ENCODE results near the gene SEMA6A. TPM values are rescaled to one million over a fixed set of nuclear protein-coding genes. Genes with fewer than 3 reads are reported as not detected.

The SEMA6A gene
- total and polyA plus RNA-seq, 2 of the 13 experiments (the other 11 are each of a cell fraction or from before 2014, with no cell fraction given) = 5.1 to 6.5 TPM

- TF ChIP-seq FOXA1 (IDR thresholded peaks at IDR 0.05) (no peak), FOXA1 (CRISPR knock-in tag; IDR thresholded peaks at IDR 0.05) (no peak)
These were observed 10.3 kb downstream of the SEMA6A start (continued) for GRCh38 chr5:116564312-116564711.

DNA sequence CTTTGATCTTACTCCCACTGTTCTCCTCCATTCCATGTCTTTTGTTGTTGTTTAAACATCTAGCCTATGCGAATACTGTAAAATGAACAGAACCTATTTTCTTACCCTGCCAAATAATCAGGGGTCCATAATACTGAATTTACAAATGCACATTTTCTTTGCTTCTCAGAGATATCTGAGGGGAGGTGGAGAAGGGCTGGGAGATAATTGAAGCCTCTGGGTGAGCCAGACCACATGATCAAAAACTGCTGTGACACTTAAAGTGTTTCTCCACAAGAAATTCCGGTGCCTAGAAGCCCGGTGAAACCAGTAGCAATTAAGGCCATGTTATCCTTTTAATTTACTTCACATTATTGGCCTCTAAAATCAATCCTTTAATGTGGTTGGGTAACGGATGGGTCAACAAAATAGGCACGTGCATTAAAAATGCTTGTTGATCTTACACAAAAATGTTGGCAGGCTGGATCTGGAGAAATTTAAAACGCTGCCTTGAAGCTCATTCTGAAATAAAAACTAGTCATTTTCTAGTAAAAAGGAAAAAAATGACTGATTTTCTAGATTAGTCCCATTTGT is 10.8 kb downstream of the SEMA6A start:
- intact Hi-C loops (cut with micrococcal nuclease; ENCODE audit: unreplicated experiment) = no loop called here
- BruUV-seq (replicated peaks) = no TSS peak
- ChIA-PET POLR2A (no interaction called here), CTCF (ENCODE audit: low intra/inter-chr PET ratio, low total read pairs) (no interaction called here)
- FAIRE-seq (no peak), DNase-seq (ENCODE audit: low spot score) (no peak), ATAC-seq (no peak)
- no peaks in the 10 kb centered on the region; the same call in 1 of the 2 replicates for H4K20me1 ChIP-seq (ENCODE audit: insufficient read depth, low read length)
- no peaks in the 10 kb centered on the region for H3K9me3 ChIP-seq (ENCODE audit: low read length)
- peaks cover 31% of the 10 kb centered on the region for H3K4me1 ChIP-seq (ENCODE audit: insufficient read depth, low read length)
- no peak overlapping the region for H3K27ac ChIP-seq (ENCODE audit: extremely low read length, insufficient read depth, low read length)
- H3K79me2 ChIP-seq (ENCODE audit: insufficient read depth, low read length) = peaks cover 82% of the 10 kb centered on the region
- H2AFZ ChIP-seq (ENCODE audit: low read length) = no peak overlapping the region
- no peak overlapping the region for H3K4me3 ChIP-seq (replicated peaks in 1 of 3; ENCODE audit: insufficient read depth in 1 of 3, low read depth in 2 of 3, low read length in 3 of 3)
- in situ Hi-C loops (cut with HindIII; ENCODE audit: extremely low pct_ligation_motif_present, low pct_unique_long_range_greater_than_20kb) = no loop called here
- TF ChIP-seq MIER3 (CRISPR knock-in tag; IDR thresholded peaks at IDR 0.05; ENCODE audit: borderline replicate concordance) (no peak), RNF2 (conservative IDR thresholded peaks at IDR 0.05; ENCODE audit: low read depth) (no peak), ZBTB7A (CRISPR knock-in tag; IDR thresholded peaks at IDR 0.05) (no peak)
- TF ChIP-seq, protein P1, sequence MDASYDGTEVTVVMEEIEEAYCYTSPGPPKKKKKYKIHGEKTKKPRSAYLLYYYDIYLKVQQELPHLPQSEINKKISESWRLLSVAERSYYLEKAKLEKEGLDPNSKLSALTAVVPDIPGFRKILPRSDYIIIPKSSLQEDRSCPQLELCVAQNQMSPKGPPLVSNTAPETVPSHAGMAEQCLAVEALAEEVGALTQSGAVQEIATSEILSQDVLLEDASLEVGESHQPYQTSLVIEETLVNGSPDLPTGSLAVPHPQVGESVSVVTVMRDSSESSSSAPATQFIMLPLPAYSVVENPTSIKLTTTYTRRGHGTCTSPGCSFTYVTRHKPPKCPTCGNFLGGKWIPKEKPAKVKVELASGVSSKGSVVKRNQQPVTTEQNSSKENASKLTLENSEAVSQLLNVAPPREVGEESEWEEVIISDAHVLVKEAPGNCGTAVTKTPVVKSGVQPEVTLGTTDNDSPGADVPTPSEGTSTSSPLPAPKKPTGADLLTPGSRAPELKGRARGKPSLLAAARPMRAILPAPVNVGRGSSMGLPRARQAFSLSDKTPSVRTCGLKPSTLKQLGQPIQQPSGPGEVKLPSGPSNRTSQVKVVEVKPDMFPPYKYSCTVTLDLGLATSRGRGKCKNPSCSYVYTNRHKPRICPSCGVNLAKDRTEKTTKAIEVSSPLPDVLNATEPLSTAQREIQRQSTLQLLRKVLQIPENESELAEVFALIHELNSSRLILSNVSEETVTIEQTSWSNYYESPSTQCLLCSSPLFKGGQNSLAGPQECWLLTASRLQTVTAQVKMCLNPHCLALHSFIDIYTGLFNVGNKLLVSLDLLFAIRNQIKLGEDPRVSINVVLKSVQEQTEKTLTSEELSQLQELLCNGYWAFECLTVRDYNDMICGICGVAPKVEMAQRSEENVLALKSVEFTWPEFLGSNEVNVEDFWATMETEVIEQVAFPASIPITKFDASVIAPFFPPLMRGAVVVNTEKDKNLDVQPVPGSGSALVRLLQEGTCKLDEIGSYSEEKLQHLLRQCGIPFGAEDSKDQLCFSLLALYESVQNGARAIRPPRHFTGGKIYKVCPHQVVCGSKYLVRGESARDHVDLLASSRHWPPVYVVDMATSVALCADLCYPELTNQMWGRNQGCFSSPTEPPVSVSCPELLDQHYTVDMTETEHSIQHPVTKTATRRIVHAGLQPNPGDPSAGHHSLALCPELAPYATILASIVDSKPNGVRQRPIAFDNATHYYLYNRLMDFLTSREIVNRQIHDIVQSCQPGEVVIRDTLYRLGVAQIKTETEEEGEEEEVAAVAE (CRISPR knock-in tag; IDR thresholded peaks at IDR 0.05; ENCODE audit: borderline replicate concordance) = no peak
- H3K4me2 ChIP-seq (ENCODE audit: low read depth, low read length) = no peak overlapping the region
- 71% methylated on average over 6 of the region's 6 CpGs for WGBS (ENCODE audit: low lambda C conversion rate)
- no peak overlapping the region for H3K9ac ChIP-seq (ENCODE audit: insufficient read depth, low read depth, low read length)
- H3K27me3 ChIP-seq (ENCODE audit: control insufficient read depth in 1 of 2, insufficient read depth in 2 of 2, low read length in 2 of 2) = no peaks in the 10 kb centered on the region
- no peaks in the 10 kb centered on the region for H3K36me3 ChIP-seq (replicated peaks in 1 of 2; ENCODE audit: control insufficient read depth in 1 of 2, insufficient read depth in 2 of 2, low read length in 2 of 2)

Measured in HepG2 (cell line).